HL-60/S4 (cell line): Measurements from ENCODE around the gene UBR1.
"Not testable (repeated sequence)": the region's sequence is repeated elsewhere in the genome, so short reads cannot be mapped to it uniquely, and the experiment has no call there.

Experiments
- in situ Hi-C: fragments of 300-500 bp; cut with MboI; formaldehyde crosslinking; loops from 2 replicates; pipeline ENCODE4 v1.14.3; 2022; ENCODE audit warnings: low sequenced_read_pairs

Gene UBR1

GRCh38 chr15:43105778-43106485 is at the start of gene UBR1:
Gene UBR1, minus strand, starts transcription at chr15:43106038. Its CDS starts 16 bp downstream, at chr15:43106022.
- in situ Hi-C loops = no loop called here

GRCh38 chr15:43153269-43153668 is 47.4 kb upstream of the UBR1 start:
- in situ Hi-C loops = no loop called here

DNA sequence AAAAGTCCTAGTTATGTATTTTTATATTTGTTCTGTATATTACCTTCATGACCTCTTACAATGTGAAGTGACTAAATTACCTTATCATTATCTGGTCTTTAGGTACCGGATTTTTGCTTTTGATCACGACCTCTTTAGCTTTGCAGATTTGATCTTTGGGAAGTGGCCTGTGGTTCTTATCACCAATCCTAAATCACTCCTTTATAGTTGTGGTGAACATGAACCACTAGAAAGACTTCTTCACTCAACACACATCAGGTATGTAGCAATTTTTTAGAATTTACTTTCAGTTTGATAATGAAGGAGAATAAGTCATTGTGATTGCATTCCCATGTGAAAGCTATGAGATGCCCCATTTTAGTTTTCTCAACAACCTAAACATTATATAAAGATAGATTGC is 45.9 kb upstream of the UBR1 start:
- in situ Hi-C loops = no loop called here

GRCh38 chr15:43150191-43150929 is 44.5 kb upstream of the UBR1 start:
- in situ Hi-C loops = no loop called here

GRCh38 chr15:43146184-43146583 is 40.3 kb upstream of the UBR1 start:
- in situ Hi-C loops = no loop called here

DNA sequence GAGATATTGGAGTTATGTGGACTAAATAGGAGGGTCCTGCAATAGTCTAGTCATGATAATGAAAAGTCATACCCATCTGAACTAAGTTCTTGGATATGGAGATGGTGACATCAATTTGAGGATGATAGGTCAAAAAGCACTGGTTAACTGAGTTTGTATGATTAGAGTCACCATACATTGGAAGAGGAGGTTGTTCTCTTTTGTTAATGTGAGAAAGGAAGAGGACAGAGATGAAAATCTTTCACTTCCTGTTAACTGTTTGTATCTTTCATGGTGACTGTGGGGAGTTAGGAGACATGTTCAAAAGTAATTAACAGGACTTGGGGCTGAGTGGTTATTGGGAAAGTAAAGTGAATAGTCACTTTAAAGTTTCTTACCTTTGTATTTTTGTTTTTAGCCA is 38.7 kb upstream of the UBR1 start:
- in situ Hi-C loops = no loop called here

DNA sequence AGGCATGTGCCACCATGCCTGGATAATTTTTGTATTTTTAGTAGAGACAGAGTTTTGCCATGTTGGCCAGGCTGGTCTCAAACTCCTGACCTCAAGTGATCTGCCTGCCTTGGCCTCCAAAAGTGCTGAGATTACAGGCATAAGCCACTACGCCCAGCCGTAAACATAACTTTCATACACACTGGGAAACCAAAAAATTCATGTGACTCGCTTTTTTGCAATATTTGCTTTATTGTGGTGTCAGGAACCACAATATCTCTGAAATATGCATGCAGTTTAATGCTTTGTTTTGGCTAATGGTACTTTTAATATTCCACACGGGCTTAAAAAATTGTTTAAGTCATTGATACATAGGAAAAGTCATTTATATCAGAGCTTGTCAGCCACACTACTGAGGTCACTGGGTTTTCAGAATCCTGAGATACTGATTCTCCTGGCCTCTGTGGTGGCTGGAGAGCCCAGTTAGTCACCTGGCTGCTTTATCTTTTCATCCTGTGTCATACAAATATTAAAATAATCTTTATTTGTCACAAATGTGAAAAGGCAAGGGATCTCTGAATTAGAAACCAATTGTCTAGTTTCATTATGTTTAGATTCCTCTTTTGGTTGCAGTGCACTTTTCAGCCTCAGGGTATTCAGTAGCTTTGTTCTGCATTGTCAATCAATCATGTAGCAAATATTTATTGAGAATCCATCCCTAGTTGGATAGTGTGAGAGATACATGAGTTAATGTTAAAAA is 37.5 kb upstream of the UBR1 start:
- in situ Hi-C loops = no loop called here

- in situ Hi-C loops = no loop called here
Measured at GRCh38 chr15:43135351-43135750, 29.5 kb upstream of the UBR1 start.

DNA sequence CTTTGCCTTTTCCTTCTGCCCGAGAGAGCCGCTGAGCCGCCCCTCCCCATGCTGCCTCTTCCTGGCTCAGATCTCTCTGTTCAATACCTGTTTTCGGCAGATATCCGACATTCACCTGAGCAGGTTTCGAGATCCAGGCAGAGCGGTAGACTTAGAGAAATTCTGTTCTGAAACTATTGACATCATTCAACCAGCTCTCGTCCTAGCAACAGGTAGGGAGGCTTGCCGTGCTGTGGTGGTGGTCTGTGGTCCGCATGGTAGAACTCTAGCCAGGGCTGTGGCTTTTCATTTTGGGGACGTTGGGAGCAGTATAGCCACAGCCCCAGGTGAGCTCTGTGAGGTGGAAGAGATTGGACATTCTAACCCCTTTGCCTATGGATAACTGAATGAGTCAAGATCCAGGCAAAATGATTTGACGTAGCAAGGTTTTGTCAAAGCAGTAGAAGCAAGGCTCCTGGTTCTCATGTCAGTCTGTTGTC is 28.4 kb upstream of the UBR1 start:
- in situ Hi-C loops = no loop called here

GRCh38 chr15:43133430-43134156 is 27.8 kb upstream of the UBR1 start, which contains the start of gene TMEM62:
Gene TMEM62, plus strand, starts transcription at chr15:43133586. Its CDS starts 217 bp downstream, at chr15:43133803.
- in situ Hi-C loops = no loop called here

DNA sequence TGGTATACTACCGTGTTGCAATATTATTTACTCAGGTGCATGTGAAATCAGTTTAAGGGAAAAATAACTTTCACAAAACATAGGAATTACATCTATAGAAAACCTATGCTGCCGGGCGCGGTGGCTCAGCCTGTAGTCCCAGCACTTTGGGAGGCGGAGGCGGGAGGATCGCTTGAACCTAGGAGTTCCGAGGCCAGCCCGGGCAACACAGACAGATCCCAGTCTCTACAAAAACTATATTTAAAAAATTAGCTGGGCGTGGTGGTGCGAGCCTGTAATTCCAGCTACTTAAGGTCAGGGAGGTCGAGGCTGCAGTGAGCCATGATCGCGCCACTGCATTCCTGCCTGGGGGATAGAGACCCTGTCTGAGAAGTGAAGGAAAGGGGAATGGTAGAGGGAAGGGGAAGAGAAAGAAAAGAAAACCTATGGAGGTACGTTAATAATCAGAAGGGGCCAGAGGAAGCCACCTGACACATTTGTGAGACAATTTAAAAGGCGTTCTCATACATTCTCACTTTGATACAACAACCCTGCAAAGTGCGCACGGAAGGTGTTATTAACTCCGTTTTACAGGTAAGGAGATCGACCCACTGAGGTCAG is 27.1 kb upstream of the UBR1 start:
- in situ Hi-C loops = no loop called here

GRCh38 chr15:43128980-43129335 is 23.1 kb upstream of the UBR1 start:
- in situ Hi-C loops = no loop called here

DNA sequence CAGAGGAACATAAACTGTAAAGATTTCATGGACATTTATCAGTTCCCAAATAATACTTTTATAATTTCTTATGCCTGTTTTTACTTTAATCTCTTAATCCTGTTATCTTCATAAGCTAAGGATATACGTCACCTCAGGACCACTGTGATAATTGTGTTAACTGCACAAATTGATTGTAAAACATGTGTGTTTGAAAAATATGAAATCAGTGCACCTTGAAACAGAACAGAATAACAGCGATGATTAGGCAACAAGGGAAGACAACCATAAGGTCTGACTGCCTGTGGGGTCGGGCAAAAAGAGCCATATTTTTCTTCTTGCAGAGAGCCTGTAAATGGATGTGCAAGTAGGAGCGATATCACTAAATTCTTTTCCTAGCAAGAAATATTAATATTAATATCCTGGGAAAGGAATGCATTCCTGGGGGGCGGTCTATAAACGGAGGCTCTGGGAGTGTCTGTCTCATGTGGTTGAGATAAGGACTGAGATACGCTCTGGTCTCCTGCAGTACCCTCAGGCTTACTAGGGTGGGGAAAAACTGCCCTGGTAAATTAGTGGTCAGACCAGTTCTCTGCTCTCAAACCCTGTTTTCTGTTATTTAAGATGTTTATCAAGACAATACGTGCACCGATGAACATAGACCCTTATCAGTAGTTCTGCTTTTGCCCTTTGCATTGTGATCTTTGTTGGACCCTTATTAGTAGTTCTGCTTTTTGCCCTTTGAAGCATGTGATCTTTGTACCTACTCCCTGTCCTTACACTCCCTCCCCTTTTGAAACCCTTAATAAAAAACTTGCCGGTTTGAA is 22.5 kb upstream of the UBR1 start:
- in situ Hi-C loops = not testable (repeated sequence)

GRCh38 chr15:43127752-43128151 is 21.9 kb upstream of the UBR1 start:
- in situ Hi-C loops = no loop called here

DNA sequence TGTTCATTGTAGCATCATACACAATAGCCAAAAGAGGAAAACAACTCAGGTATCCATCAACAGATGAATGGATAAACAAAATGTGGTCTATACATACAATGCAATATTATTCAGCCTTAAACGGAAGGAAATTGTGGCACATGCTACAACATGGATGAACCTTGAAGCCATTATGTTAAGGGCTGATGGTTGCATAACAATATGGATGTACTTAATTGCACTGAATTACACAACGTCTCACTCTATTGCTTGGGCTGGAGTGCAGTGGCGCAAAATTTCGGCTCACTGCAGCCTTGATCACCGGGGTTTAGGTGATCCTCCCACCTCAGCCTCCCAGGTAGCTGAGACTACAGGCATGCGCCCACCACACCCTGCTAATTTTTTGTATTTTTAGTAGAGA is 20.5 kb upstream of the UBR1 start:
- in situ Hi-C loops = no loop called here

- in situ Hi-C loops = no loop called here
Measured at GRCh38 chr15:43125100-43125661, 19.3 kb upstream of the UBR1 start.

DNA sequence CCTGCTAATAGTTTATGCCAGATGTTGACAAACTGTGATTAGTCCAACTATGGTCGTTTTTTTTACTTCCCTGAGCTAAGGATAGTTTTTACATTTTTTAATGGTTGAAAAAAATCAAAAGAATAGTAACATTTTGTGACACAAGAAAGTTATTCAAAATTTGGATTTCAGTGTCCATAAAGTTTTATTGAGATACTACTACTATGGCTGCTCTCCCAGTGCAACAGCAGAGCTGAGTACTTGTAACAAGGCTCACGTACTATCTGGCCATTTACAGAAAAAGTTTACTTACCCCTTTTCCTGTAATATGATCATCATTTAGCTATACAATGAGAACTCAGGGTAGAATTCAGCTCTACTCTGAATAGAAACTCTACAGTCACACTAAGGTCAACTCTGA is 16.0 kb upstream of the UBR1 start:
- in situ Hi-C loops = no loop called here

DNA sequence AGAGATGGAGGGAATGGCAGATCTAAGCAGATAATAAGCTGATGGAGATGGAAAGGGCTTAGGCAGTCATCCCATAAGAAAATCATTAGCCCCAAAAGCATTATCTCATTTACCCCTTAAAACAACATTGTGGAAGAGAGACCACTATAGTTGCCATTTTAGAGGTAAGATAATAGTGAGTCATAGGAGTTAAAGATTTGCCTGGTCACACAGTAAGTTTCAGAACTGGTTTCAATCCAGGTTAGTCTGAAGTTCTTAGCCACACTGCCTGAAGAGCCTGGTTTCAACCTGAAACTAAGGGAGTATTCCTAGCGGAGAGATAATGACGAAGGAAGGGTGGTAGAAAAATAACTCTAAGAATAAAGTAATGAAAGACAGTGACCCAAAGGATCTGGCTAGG is 13.0 kb upstream of the UBR1 start:
- in situ Hi-C loops = no loop called here

GRCh38 chr15:43118286-43118685 is 12.4 kb upstream of the UBR1 start:
- in situ Hi-C loops = no loop called here
